ENCODE measurements around the gene SULT1A2. TPM values are rescaled to one million over a fixed set of nuclear protein-coding genes. Genes with fewer than 3 reads are reported as not detected.
A peak's percentile ranks its signal among the peaks of the same experiment; 100 is the strongest.

Gene SULT1A2
- total and polyA plus RNA-seq, 2 donors (not counting 1 experiment from before 2014, with no cell fraction given): 0.17 TPM; not detected in 1

- H3K36me3 ChIP-seq (ENCODE audit: control insufficient read depth, insufficient read depth, low read length): no peaks in the 10 kb centered on the region
- H3K4me2 ChIP-seq (ENCODE audit: extremely low read depth, insufficient read depth, low read length): no peak overlapping the region
- H3K27ac ChIP-seq (ENCODE audit: insufficient read depth, low read length): no peak overlapping the region
- H3K4me1 ChIP-seq (ENCODE audit: control insufficient read depth, extremely low read depth, insufficient read depth, low read length): peaks cover 2% of the 10 kb centered on the region
- DNase-seq (ENCODE audit: low read depth in 2 of 2): no peak
- H3K9me3 ChIP-seq (ENCODE audit: control insufficient read depth, insufficient read depth, low read depth, low read length): no peaks in the 10 kb centered on the region
- no peaks in the 10 kb centered on the region for H3K27me3 ChIP-seq (ENCODE audit: control insufficient read depth, insufficient read depth, low read length)
- H3K4me3 ChIP-seq (replicated peaks in 1 of 4; ENCODE audit: control extremely low read depth in 1 of 4, insufficient read depth in 1 of 4, low read depth in 3 of 4, low read length in 4 of 4): no peak overlapping the region
- TF ChIP-seq EZH2 (IDR thresholded peaks at IDR 0.05; ENCODE audit: low read length, missing control alignments) (no peak), CTCF (conservative IDR thresholded peaks at IDR 0.05 in 1 of 2, IDR thresholded peaks at IDR 0.05 in 1 of 2; ENCODE audit: low read depth in 1 of 2, low read length in 2 of 2) (no peak)
- H4K20me1 ChIP-seq (ENCODE audit: control insufficient read depth, extremely low read depth, insufficient read depth, low read length): no peaks in the 10 kb centered on the region
- no peaks in the 10 kb centered on the region for H3K79me2 ChIP-seq (ENCODE audit: control insufficient read depth, insufficient read depth, low read length)
- no peak overlapping the region for H3K9ac ChIP-seq (ENCODE audit: insufficient read depth, low read length)
- H2AFZ ChIP-seq (ENCODE audit: low read length): no peak overlapping the region
Observed at GRCh38 chr16:28556914-28557320, 39.9 kb downstream of the SULT1A2 start.

GRCh38 chr16:28555561-28555960 lies 41.3 kb downstream of the SULT1A2 start:
- Histone ChIP-seq H3K27ac (ENCODE audit: insufficient read depth, low read length) (no peak overlapping the region), H2AFZ (ENCODE audit: low read length) (no peak overlapping the region)

GRCh38 chr16:28554634-28555423 lies 42.0 kb downstream of the SULT1A2 start:
- no peaks in the 10 kb centered on the region for H3K27me3 ChIP-seq (ENCODE audit: control insufficient read depth, insufficient read depth, low read length)

More at GRCh38 chr16:28555561-28555960, 41.3 kb downstream of the SULT1A2 start:
- TF ChIP-seq EZH2 (IDR thresholded peaks at IDR 0.05; ENCODE audit: low read length, missing control alignments): no peak
- TF ChIP-seq CTCF (conservative IDR thresholded peaks at IDR 0.05 in 1 of 2, IDR thresholded peaks at IDR 0.05 in 1 of 2; ENCODE audit: low read depth in 1 of 2, low read length in 2 of 2): no peak
- Histone ChIP-seq H3K27me3 (ENCODE audit: control insufficient read depth, insufficient read depth, low read length) (no peaks in the 10 kb centered on the region), H4K20me1 (ENCODE audit: control insufficient read depth, extremely low read depth, insufficient read depth, low read length) (no peaks in the 10 kb centered on the region), H3K9ac (ENCODE audit: insufficient read depth, low read length) (no peak overlapping the region), H3K4me1 (ENCODE audit: control insufficient read depth, extremely low read depth, insufficient read depth, low read length) (no peaks in the 10 kb centered on the region), H3K9me3 (ENCODE audit: control insufficient read depth, insufficient read depth, low read depth, low read length) (no peaks in the 10 kb centered on the region), H3K4me2 (ENCODE audit: extremely low read depth, insufficient read depth, low read length) (no peak overlapping the region), H3K4me3 (replicated peaks in 1 of 4; ENCODE audit: control extremely low read depth in 1 of 4, insufficient read depth in 1 of 4, low read depth in 3 of 4, low read length in 4 of 4) (no peak overlapping the region), H3K36me3 (ENCODE audit: control insufficient read depth, insufficient read depth, low read length) (no peaks in the 10 kb centered on the region), H3K79me2 (ENCODE audit: control insufficient read depth, insufficient read depth, low read length) (no peaks in the 10 kb centered on the region)
- DNase-seq (ENCODE audit: low read depth in 2 of 2): no peak

More at GRCh38 chr16:28554634-28555423, 42.0 kb downstream of the SULT1A2 start:
- TF ChIP-seq EZH2 (IDR thresholded peaks at IDR 0.05; ENCODE audit: low read length, missing control alignments) (no peak), CTCF (conservative IDR thresholded peaks at IDR 0.05 in 1 of 2, IDR thresholded peaks at IDR 0.05 in 1 of 2; ENCODE audit: low read depth in 1 of 2, low read length in 2 of 2) (no peak)
- DNase-seq (ENCODE audit: low read depth in 2 of 2): no peak
- H3K79me2 ChIP-seq (ENCODE audit: control insufficient read depth, insufficient read depth, low read length): no peaks in the 10 kb centered on the region
- no peak overlapping the region for H3K9ac ChIP-seq (ENCODE audit: insufficient read depth, low read length)
- H3K4me3 ChIP-seq (replicated peaks in 1 of 4; ENCODE audit: control extremely low read depth in 1 of 4, insufficient read depth in 1 of 4, low read depth in 3 of 4, low read length in 4 of 4): peak overlapping the region; percentile 46 to 81 (median 62)
- H3K4me2 ChIP-seq (ENCODE audit: extremely low read depth, insufficient read depth, low read length): peak overlapping the region; percentile 97
- H3K27ac ChIP-seq (ENCODE audit: insufficient read depth, low read length): peak overlapping the region; percentile 44
- no peaks in the 10 kb centered on the region for H3K9me3 ChIP-seq (ENCODE audit: control insufficient read depth, insufficient read depth, low read depth, low read length)
- H3K4me1 ChIP-seq (ENCODE audit: control insufficient read depth, extremely low read depth, insufficient read depth, low read length): no peaks in the 10 kb centered on the region
- H4K20me1 ChIP-seq (ENCODE audit: control insufficient read depth, extremely low read depth, insufficient read depth, low read length): no peaks in the 10 kb centered on the region
- H2AFZ ChIP-seq (ENCODE audit: low read length): peak overlapping the region; percentile 63
- H3K36me3 ChIP-seq (ENCODE audit: control insufficient read depth, insufficient read depth, low read length): no peaks in the 10 kb centered on the region

All from fibroblast of lung (primary cell).